H9 (cell line): ENCODE measurements around the gene STAT3. TPM values are rescaled to one million over a fixed set of nuclear protein-coding genes. Genes with fewer than 3 reads are reported as not detected.

Source experiments
- DNase-seq: peaks from one replicate; pipeline ENCODE4 v3.0.0-alpha.2; 2017
- H2AFZ ChIP-seq: one replicate; pipeline ENCODE4 v1.6.1; 2013; ENCODE audit warnings: mild to moderate bottlenecking, low read length, control low read depth, moderate library complexity
- H2AK5ac ChIP-seq: 2 replicates; pipeline ENCODE4 v1.6.1; 2013; ENCODE audit warnings: low read length, control low read depth, mixed read lengths; ENCODE audit not compliant: insufficient read length
- H2BK120ac ChIP-seq: one replicate; pipeline ENCODE4 v1.6.1; 2013; ENCODE audit warnings: low read depth, mild to moderate bottlenecking, low read length, control low read depth, inconsistent platforms; ENCODE audit not compliant: poor library complexity, severe bottlenecking
- H2BK12ac ChIP-seq: 2 replicates; pipeline ENCODE4 v1.6.1; 2013; ENCODE audit warnings: low read length, control low read depth, mixed read lengths, low read depth; ENCODE audit not compliant: insufficient read length
- H2BK15ac ChIP-seq: 2 replicates; pipeline ENCODE4 v1.6.1; 2013; ENCODE audit warnings: low read depth, low read length, control low read depth
- H2BK20ac ChIP-seq: one replicate; pipeline ENCODE4 v1.6.1; 2013; ENCODE audit warnings: low read depth, mild to moderate bottlenecking, low read length, control low read depth, inconsistent platforms; ENCODE audit not compliant: poor library complexity, severe bottlenecking
- H2BK5ac ChIP-seq: 2 replicates; pipeline ENCODE4 v1.6.1; 2013; ENCODE audit warnings: low read length, control low read depth, mixed read lengths; ENCODE audit not compliant: insufficient read length
- H3K14ac ChIP-seq: 2 replicates; pipeline ENCODE4 v1.6.1; 2013; ENCODE audit warnings: low read length, control low read depth; ENCODE audit not compliant: insufficient read depth
- H3K18ac ChIP-seq: 2 replicates; pipeline ENCODE4 v1.6.1; 2013; ENCODE audit warnings: low read depth, mild to moderate bottlenecking, mixed read lengths, low read length, control low read depth; ENCODE audit not compliant: insufficient read length
- H3K23ac ChIP-seq: 2 replicates; pipeline ENCODE4 v1.6.1; 2013; ENCODE audit warnings: low read length, control low read depth, mixed read lengths, low read depth; ENCODE audit not compliant: insufficient read length
- H3K23me2 ChIP-seq: 2 replicates; pipeline ENCODE4 v1.6.1; 2013; ENCODE audit warnings: low read depth, mild to moderate bottlenecking, mixed read lengths, low read length, control low read depth; ENCODE audit not compliant: insufficient read length, poor library complexity, severe bottlenecking
- H3K27ac ChIP-seq: 2 replicates; pipeline ENCODE4 v1.5.1; 2013; ENCODE audit warnings: low read length, control low read depth, mixed read lengths, low read depth; ENCODE audit not compliant: insufficient read length
- H3K27me3 ChIP-seq: 2 replicates; pipeline ENCODE4 v1.6.1; 2013; ENCODE audit warnings: low read length, control low read depth, inconsistent platforms; ENCODE audit not compliant: insufficient read depth
- H3K4ac ChIP-seq: 2 replicates; pipeline ENCODE4 v1.6.1; 2013; ENCODE audit warnings: low read depth, mild to moderate bottlenecking, control low read depth, inconsistent platforms, low read length, moderate library complexity
- H3K4me1 ChIP-seq: 2 replicates; pipeline ENCODE4 v1.6.1; 2013; ENCODE audit warnings: low read length, control low read depth, inconsistent platforms; ENCODE audit not compliant: insufficient read depth
- H3K4me2 ChIP-seq: 2 replicates; pipeline ENCODE4 v1.6.1; 2013; ENCODE audit warnings: low read length, control low read depth, mixed read lengths; ENCODE audit not compliant: insufficient read length, insufficient read depth
- H3K56ac ChIP-seq: 2 replicates; pipeline ENCODE4 v1.6.1; 2013; ENCODE audit warnings: low read depth, mild to moderate bottlenecking, mixed read lengths, low read length, control low read depth; ENCODE audit not compliant: insufficient read length
- H3K79me1 ChIP-seq: 2 replicates; pipeline ENCODE4 v1.6.1; 2013; ENCODE audit warnings: low read depth, mild to moderate bottlenecking, moderate library complexity, low read length, control low read depth, inconsistent platforms; ENCODE audit not compliant: insufficient read depth, poor library complexity, severe bottlenecking
- H3K79me2 ChIP-seq: 2 replicates; pipeline ENCODE4 v1.6.1; 2013; ENCODE audit warnings: low read length, control low read depth, inconsistent platforms; ENCODE audit not compliant: insufficient read depth
- H3K9ac ChIP-seq: 2 replicates; pipeline ENCODE4 v1.6.1; 2013; ENCODE audit warnings: low read length, control low read depth, mixed read lengths; ENCODE audit not compliant: insufficient read length; ENCODE audit errors: extremely low read depth
- H3K9me3 ChIP-seq: one replicate; pipeline ENCODE4 v1.6.1; 2013; ENCODE audit warnings: low read depth, low read length, inconsistent platforms; ENCODE audit not compliant: control insufficient read depth
- H3T11ph ChIP-seq: one replicate; pipeline ENCODE4 v1.6.1; 2013; ENCODE audit warnings: mild to moderate bottlenecking, low read length, control low read depth, inconsistent platforms
- H4K20me1 ChIP-seq: one replicate; pipeline ENCODE4 v1.6.1; 2013; ENCODE audit not compliant: control insufficient read depth, insufficient read length, insufficient read depth
- H4K5ac ChIP-seq: 2 replicates; pipeline ENCODE4 v1.6.1; 2013; ENCODE audit warnings: low read depth, mild to moderate bottlenecking, mixed read lengths, low read length, control low read depth; ENCODE audit not compliant: insufficient read length
- H4K8ac ChIP-seq: replicated peaks from 2 replicates; pipeline ENCODE4 v1.6.1; 2013; ENCODE audit warnings: low read length, control low read depth, mixed read lengths, low read depth; ENCODE audit not compliant: insufficient read length
- H4K91ac ChIP-seq: 2 replicates; pipeline ENCODE4 v1.6.1; 2013; ENCODE audit warnings: low read depth, mild to moderate bottlenecking, moderate library complexity, mixed read lengths, low read length, control low read depth; ENCODE audit not compliant: insufficient read length
- H3K27ac Mint-ChIP-seq, 3 experiments: 2 replicates in 2 of 3; 3 replicates in 1 of 3; pipeline ENCODE4 v1.8.0; 2020 to 2021; ENCODE audit warnings: mixed read lengths in 3 of 3, mild to moderate bottlenecking in 1 of 3, moderate library complexity in 1 of 3
- H3K27me3 Mint-ChIP-seq: 2 replicates; pipeline ENCODE4 v1.8.0; 2021; ENCODE audit warnings: low read depth, mild to moderate bottlenecking, moderate library complexity, mixed read lengths
- H3K36me3 Mint-ChIP-seq, 3 experiments: 2 replicates in 2 of 3; 3 replicates in 1 of 3; pipeline ENCODE4 v1.8.0; 2020 to 2021; ENCODE audit warnings: low read depth in 3 of 3, mixed read lengths in 3 of 3; ENCODE audit not compliant: insufficient read depth in 1 of 3
- H3K4me1 Mint-ChIP-seq, 2 experiments: 2 replicates each; pipeline ENCODE4 v1.8.0; 2020; ENCODE audit warnings: mixed read lengths in 2 of 2
- H3K4me3 Mint-ChIP-seq, 2 experiments: 2 replicates in 1 of 2; 3 replicates in 1 of 2; pipeline ENCODE4 v1.8.0; 2020 to 2021; ENCODE audit warnings: mild to moderate bottlenecking in 2 of 2, mixed read lengths in 2 of 2, moderate library complexity in 1 of 2
- H3K9me3 Mint-ChIP-seq, 2 experiments: 2 replicates in 1 of 2; 3 replicates in 1 of 2; pipeline ENCODE4 v1.8.0; 2020; ENCODE audit warnings: mild to moderate bottlenecking in 2 of 2, mixed read lengths in 2 of 2, moderate library complexity in 1 of 2
- CTCF ChIP-seq: fragments of 200-600 bp; sonication (generic); conservative IDR thresholded peaks from 3 replicates; pipeline ENCODE4 v1.8.0; 2021; ENCODE audit warnings: antibody characterized with exemption, mild to moderate bottlenecking
- WGBS: extraction: QIAGEN DNeasy Blood & Tissue Kit; methylation state at CpG from one replicate; pipeline ENCODE4 v1.1.7; 2013; ENCODE audit warnings: missing lambda C conversion rate, low lambda C conversion rate, mixed read lengths; ENCODE audit not compliant: insufficient read length; ENCODE audit errors: extremely low coverage; 5-methylcytosine and 5-hydroxymethylcytosine counted together
- total RNA-seq: library from RNA; stranded (reverse); gene quantifications from 2 replicates; pipeline ENCODE4 v1.2.1, GENCODE V29; 2021

Gene STAT3
- total RNA-seq, 1 experiment from 2014 or later = 83.2 TPM

- H3K27ac ChIP-seq = no peak overlapping the region
- H3K36me3 Mint-ChIP-seq = peaks cover 2 to 13% (median 5%) of the 10 kb centered on the region in 3 experiments; a peak in 4 of 7 replicates
Measured at GRCh38 chr17:42307362-42307927, 80.8 kb downstream of the STAT3 start.

More at GRCh38 chr17:42307362-42307927, 80.8 kb downstream of the STAT3 start:
- no peak overlapping the region for H3K23ac ChIP-seq
- H3K4me3 Mint-ChIP-seq = no peak overlapping the region
- H3K4ac ChIP-seq = no peak overlapping the region
- H3K9me3 ChIP-seq = no peaks in the 10 kb centered on the region
- H2BK15ac ChIP-seq = no peak overlapping the region
- no peaks in the 10 kb centered on the region for H3K79me1 ChIP-seq
- H2BK20ac ChIP-seq = no peak overlapping the region
- H3K4me1 ChIP-seq = peaks cover 2% of the 10 kb centered on the region; the same call in 1 of the 2 replicates
- WGBS = no CpG with 5 or more reads among the region's 19 CpGs
- H3K9ac ChIP-seq = no peak overlapping the region
- no peaks in the 10 kb centered on the region for H3K27me3 ChIP-seq
- no peak overlapping the region for H2BK5ac ChIP-seq
- H4K8ac ChIP-seq = no peak overlapping the region
- DNase-seq = no peak
- H2BK120ac ChIP-seq = no peak overlapping the region
- no peak overlapping the region for H4K91ac ChIP-seq
- no peaks in the 10 kb centered on the region for H4K20me1 ChIP-seq
- no peak overlapping the region for H4K5ac ChIP-seq
- no peak overlapping the region for H3T11ph ChIP-seq
- H2AFZ ChIP-seq = no peak overlapping the region
- no peak overlapping the region for H3K4me2 ChIP-seq
- H3K23me2 ChIP-seq = no peaks in the 10 kb centered on the region
- H3K27ac Mint-ChIP-seq = no peak overlapping the region; a peak in 1 of 7 replicates
- H3K14ac ChIP-seq = no peak overlapping the region
- H3K18ac ChIP-seq = no peak overlapping the region
- no peak overlapping the region for H3K56ac ChIP-seq
- no peak overlapping the region for H2BK12ac ChIP-seq
- no peak overlapping the region for H2AK5ac ChIP-seq
- H3K4me1 Mint-ChIP-seq = peaks cover 25 to 28% of the 10 kb centered on the region in 2 experiments
- H3K9me3 Mint-ChIP-seq = no peaks in the 10 kb centered on the region
- H3K27me3 Mint-ChIP-seq = peaks cover 7% of the 10 kb centered on the region
- TF ChIP-seq CTCF = no peak
- no peaks in the 10 kb centered on the region for H3K79me2 ChIP-seq
